ENCODE results near the gene PIK3CD.

- TF ChIP-seq CTCF (conservative IDR thresholded peaks at IDR 0.05 in 1 of 2, IDR thresholded peaks at IDR 0.05 in 1 of 2; ENCODE audit: extremely low read depth in 1 of 2, insufficient read depth in 1 of 2, low read depth in 1 of 2, low read length in 2 of 2) = no peak
- no peak for TF ChIP-seq EZH2 (IDR thresholded peaks at IDR 0.05; ENCODE audit: borderline replicate concordance, low read length)
Measured at GRCh38 chr1:9603307-9603706, 48.2 kb upstream of the PIK3CD start.
